ENCODE measurements around the gene AK5.

AK5 gene

DNA sequence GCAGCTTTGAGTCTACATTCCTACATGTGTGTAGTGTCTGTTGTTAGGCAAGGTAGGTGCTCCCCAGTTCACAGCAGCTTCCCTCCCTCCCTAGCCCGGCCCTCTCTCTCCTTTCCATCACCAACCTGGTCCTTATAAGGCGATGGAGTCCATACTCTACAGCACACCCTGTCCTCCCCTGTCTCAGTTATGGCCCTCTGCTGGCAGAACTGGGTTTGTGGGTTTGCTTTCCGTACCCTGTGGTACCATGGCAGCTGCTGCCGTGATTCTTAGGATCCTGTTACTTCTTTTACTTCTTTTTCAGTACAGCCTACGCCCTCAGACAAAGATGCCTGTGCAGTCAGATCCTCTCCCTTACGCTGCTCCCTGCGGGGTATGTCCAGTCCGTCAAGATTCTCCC lies 31.7 kb downstream of the AK5 start:
- Mint-ChIP-seq H3K4me3 (no peak overlapping the region), H3K36me3 (peaks cover 13% of the 10 kb centered on the region)

DNA sequence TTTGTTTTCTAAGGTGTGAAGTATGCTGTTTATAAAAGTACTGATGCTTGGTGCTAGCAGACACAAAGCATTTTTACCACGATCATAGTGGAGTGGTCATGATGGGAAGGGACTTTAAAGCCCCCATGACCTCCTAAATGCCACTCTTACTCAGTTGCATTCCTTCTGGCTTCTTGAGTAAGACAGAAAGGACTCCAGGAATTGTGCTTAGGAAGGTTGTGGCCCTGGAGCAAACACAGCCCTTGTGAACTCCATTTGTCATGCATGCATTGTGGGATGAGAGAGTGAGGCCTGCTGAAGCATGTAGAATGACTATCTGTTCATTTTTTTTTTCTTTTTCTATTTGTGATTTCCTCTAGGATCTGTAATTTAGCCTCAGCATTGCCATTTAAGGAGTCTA lies 34.2 kb downstream of the AK5 start:
- Mint-ChIP-seq H3K9me3 (ENCODE audit: low read depth) (peaks cover 4% of the 10 kb centered on the region), H3K4me1 (ENCODE audit: low read depth) (peaks cover 24% of the 10 kb centered on the region), H3K27me3 (no peaks in the 10 kb centered on the region), H3K4me3 (no peak overlapping the region), H3K36me3 (peaks cover 21% of the 10 kb centered on the region), H3K27ac (no peak overlapping the region)

More for the DNA sequence above, 31.7 kb downstream of the AK5 start:
- no peaks in the 10 kb centered on the region for H3K27me3 Mint-ChIP-seq
- H3K4me1 Mint-ChIP-seq (ENCODE audit: low read depth) = peaks cover 41% of the 10 kb centered on the region
- H3K9me3 Mint-ChIP-seq (ENCODE audit: low read depth) = peaks cover 4% of the 10 kb centered on the region
- peak overlapping the region; percentile 22 for H3K27ac Mint-ChIP-seq

DNA sequence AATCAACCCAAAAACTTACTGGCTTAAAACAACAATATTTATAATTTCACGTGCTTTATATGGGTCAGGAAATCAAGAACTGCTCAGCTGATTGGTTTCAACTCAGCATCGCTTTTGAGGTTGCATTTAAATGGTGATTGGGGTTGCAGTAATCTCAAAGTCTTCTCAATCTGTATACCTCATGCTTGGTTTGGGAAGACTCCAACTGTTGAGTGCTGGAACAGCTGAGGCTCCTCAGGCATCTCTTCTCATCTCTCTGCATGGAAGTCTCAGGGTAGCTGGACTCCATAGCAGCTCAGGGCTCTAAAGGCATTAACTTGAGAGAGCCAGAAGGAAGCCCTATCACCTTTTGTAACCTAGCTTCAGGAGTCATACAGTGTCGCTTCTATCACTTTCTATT lies 35.1 kb downstream of the AK5 start:
- Mint-ChIP-seq H3K4me3 (no peak overlapping the region), H3K9me3 (ENCODE audit: low read depth) (peaks cover 4% of the 10 kb centered on the region), H3K27me3 (no peaks in the 10 kb centered on the region), H3K36me3 (peaks cover 21% of the 10 kb centered on the region), H3K27ac (no peak overlapping the region), H3K4me1 (ENCODE audit: low read depth) (peaks cover 18% of the 10 kb centered on the region)

DNA sequence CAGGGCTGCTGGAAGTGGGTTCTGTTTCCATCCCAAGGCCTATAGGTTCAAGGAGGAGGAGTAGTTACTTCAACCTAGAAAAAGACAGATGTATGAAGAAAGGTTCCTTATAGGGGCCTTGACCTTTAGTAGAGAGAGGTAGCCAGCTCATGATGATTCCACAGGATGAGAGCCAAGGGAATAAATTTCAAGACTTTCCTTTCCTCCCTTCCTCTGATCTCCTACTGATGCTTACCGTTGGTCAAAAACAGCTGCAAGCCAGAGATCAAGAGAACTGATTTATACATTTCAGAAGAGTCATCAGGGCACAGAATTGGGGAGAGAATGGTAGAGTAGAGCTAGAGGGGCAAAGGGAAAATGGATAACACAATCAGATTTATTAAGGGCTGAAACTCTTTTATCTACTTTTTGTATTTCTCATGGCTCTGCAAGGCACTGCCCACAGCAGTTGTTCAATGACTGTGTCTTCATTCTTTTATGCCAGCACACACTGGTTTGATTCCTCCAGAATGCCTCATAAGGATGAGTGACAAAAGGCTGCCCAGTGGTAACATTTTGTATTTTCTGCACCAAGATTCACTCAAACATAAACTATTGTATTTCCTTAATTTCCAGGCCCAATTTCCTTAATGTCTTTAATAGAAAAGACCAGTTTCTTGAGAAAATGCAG lies 37.4 kb downstream of the AK5 start:
- no peak overlapping the region for H3K27ac Mint-ChIP-seq
- H3K27me3 Mint-ChIP-seq = no peaks in the 10 kb centered on the region
- no peak overlapping the region for H3K4me3 Mint-ChIP-seq
- H3K4me1 Mint-ChIP-seq (ENCODE audit: low read depth) = peaks cover 3% of the 10 kb centered on the region
- H3K36me3 Mint-ChIP-seq = peaks cover 18% of the 10 kb centered on the region
- peaks cover 4% of the 10 kb centered on the region for H3K9me3 Mint-ChIP-seq (ENCODE audit: low read depth)

DNA sequence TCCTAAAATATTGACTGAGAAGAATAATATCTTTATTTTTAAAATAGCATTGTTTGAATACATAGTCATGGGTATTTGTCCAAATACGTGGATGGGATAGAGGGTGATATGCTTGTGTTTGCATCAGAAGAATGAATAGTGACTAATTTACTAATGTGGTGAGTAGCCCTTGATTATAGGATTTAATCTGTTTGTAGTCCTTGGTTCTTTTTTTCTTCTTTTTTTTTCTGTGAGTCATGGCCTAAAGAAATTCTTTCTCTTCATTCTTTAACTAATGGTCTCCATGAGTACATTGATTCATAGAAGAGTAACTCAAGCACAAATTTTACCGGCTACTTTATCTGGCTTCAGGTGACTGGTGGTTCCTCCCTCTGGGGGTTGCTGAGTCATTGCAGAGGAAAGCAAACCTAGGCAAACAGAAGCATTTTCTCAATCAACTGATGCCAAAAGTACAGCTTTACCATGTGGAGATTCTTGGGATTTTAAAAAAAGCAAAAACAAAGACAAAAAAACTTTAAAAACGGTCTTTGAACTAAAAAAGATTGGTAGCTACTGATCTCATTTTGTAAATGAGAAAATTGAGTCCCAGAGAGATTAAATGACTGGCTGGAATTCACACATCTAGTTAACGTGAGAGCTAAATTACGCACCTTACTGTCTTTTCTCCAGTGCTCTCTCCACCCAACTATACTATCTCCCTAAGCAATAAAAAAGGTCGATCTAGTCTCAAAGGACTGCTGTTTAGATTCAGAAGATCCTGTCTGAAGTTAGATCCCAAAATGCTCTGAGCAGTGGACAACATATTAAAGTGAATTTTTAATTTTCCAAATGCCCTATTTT lies 40.5 kb downstream of the AK5 start:
- Mint-ChIP-seq H3K9me3 (ENCODE audit: low read depth) (peaks cover 4% of the 10 kb centered on the region), H3K4me1 (ENCODE audit: low read depth) (peaks cover 3% of the 10 kb centered on the region), H3K27me3 (no peaks in the 10 kb centered on the region), H3K4me3 (no peak overlapping the region), H3K36me3 (peaks cover 21% of the 10 kb centered on the region), H3K27ac (peak overlapping the region; percentile 50)

DNA sequence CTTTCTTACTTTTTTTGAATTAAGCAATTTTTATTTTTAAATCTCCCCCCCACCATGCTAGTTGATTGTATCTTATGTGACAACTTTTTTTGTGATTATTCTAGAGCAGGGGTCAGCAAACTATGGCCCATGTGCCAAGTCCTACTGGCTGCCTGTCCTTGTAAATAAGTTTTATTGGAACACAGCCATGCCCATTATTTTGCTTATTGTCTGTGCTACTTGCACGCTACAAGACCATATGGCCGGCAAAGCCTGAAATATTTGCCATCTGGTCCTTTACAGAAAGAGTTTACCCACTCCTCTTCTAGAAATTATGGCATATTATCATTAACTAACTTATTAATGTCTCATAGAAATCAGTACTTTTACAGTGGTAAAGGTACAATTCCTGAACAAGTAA lies 51.7 kb downstream of the AK5 start:
- H3K9me3 Mint-ChIP-seq (ENCODE audit: low read depth) = peaks cover 12% of the 10 kb centered on the region
- H3K4me1 Mint-ChIP-seq (ENCODE audit: low read depth) = peaks cover 17% of the 10 kb centered on the region
- no peaks in the 10 kb centered on the region for H3K27me3 Mint-ChIP-seq
- peaks cover 15% of the 10 kb centered on the region for H3K36me3 Mint-ChIP-seq
- H3K27ac Mint-ChIP-seq = no peak overlapping the region
- H3K4me3 Mint-ChIP-seq = no peak overlapping the region

DNA sequence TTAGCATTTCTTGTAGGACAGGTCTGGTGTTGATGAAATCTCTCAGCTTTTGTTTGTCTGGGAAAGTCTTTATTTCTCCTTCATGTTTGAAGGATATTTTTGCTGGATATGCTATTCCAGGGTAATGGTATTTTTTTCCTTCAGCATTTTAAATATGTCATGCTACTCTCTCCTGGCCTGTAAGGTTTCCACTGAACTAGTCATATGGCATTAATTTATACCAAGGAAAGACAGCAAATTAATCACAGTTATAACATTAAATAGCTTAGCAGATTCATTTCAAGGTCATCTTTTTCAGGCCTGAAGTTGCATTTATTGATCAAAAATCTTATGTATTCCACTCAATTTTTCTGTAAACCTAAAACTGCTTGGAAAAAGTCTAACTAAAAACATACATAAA lies 54.9 kb downstream of the AK5 start:
- Mint-ChIP-seq H3K27ac (no peak overlapping the region), H3K4me1 (ENCODE audit: low read depth) (peaks cover 2% of the 10 kb centered on the region), H3K9me3 (ENCODE audit: low read depth) (peaks cover 12% of the 10 kb centered on the region), H3K4me3 (no peak overlapping the region), H3K27me3 (no peaks in the 10 kb centered on the region), H3K36me3 (peaks cover 28% of the 10 kb centered on the region)

DNA sequence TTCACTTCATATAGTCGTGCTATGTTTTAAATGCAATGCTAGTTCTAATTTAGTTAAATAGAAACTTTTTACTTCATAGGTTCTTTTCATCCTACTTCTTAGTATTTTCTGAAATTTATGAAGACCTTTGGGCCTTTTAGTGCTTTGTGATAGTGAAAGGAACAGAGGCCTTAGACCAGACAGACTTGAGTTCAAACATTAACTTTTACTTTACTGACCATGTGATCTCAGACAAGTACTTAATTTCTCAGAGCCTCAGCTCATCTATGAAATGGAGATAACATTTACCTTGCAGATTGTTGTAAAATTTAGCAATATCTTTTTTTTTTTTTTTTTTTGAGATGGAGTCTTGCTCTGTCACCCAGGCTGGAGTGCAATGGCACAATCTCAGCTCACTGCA lies 57.5 kb downstream of the AK5 start:
- H3K9me3 Mint-ChIP-seq (ENCODE audit: low read depth) = peaks cover 8% of the 10 kb centered on the region
- H3K27ac Mint-ChIP-seq = no peak overlapping the region
- peaks cover 31% of the 10 kb centered on the region for H3K36me3 Mint-ChIP-seq
- no peak overlapping the region for H3K4me3 Mint-ChIP-seq
- peaks cover 7% of the 10 kb centered on the region for H3K4me1 Mint-ChIP-seq (ENCODE audit: low read depth)
- no peaks in the 10 kb centered on the region for H3K27me3 Mint-ChIP-seq

DNA sequence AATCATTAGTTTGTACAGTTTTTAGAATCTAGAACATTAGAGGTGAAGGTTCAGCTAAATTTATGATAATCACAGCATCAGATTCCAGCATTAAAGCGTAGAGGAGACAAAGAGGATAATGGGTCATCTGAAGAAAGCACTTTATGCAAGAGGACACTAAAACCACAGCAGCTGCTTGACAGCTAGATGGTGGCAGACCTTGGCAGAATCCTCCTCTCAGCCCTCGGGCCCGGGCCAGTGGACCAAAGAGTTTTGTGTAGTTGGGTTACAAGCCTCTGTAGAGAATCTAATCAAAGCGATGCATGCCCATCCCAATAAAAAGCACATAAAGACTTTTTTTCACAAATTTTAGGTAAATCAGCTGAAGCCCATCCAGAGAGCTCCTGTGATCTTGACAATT lies 59.4 kb downstream of the AK5 start:
- Mint-ChIP-seq H3K4me1 (ENCODE audit: low read depth) (peaks cover 7% of the 10 kb centered on the region), H3K27me3 (no peaks in the 10 kb centered on the region), H3K9me3 (ENCODE audit: low read depth) (no peaks in the 10 kb centered on the region), H3K36me3 (peaks cover 25% of the 10 kb centered on the region), H3K27ac (no peak overlapping the region), H3K4me3 (no peak overlapping the region)

DNA sequence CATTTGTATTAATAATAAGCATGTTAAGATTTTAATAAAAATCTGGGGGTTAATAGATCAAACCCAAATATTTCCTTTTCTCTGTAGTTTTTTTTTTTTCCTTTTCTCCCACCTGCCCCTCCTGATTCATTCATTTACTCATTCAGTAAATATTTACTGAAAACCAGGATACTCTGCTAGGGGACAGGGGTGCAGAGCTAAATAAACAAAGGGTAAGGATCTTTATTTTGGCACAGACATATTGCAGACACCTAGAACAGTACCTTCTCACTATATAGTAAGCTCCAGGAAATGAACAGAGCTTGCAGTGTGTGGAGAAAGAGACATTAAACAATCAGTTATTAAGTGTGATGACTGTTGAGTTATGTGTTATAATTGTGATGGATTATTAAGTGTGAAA lies 60.9 kb downstream of the AK5 start:
- Mint-ChIP-seq H3K9me3 (ENCODE audit: low read depth) (no peaks in the 10 kb centered on the region), H3K36me3 (peaks cover 23% of the 10 kb centered on the region), H3K27me3 (no peaks in the 10 kb centered on the region), H3K4me3 (no peak overlapping the region), H3K27ac (no peak overlapping the region), H3K4me1 (ENCODE audit: low read depth) (peaks cover 17% of the 10 kb centered on the region)

DNA sequence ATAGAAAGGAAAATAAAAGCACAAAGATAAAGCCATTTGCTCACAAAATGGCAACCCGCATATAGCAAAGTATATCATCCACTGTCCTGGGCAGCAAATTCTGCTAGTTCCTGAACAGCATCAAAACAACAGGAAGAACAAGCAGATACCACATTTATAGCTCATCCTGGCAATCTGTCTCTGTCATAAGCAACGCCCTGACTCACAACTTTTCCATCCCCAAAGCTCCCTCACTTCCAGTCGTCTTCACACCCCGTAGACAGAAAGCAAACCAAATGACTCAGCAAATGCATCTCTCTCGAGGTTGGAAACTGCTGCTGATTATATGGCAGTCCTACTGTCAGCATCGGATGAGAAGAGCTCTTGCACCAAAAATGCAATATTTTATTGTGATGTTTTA lies 65.8 kb downstream of the AK5 start:
- H3K9me3 Mint-ChIP-seq (ENCODE audit: low read depth) = no peaks in the 10 kb centered on the region
- no peaks in the 10 kb centered on the region for H3K27me3 Mint-ChIP-seq
- H3K4me1 Mint-ChIP-seq (ENCODE audit: low read depth) = peaks cover 20% of the 10 kb centered on the region
- no peak overlapping the region for H3K4me3 Mint-ChIP-seq
- H3K27ac Mint-ChIP-seq = peak overlapping the region; percentile 0
- H3K36me3 Mint-ChIP-seq = peaks cover 18% of the 10 kb centered on the region

DNA sequence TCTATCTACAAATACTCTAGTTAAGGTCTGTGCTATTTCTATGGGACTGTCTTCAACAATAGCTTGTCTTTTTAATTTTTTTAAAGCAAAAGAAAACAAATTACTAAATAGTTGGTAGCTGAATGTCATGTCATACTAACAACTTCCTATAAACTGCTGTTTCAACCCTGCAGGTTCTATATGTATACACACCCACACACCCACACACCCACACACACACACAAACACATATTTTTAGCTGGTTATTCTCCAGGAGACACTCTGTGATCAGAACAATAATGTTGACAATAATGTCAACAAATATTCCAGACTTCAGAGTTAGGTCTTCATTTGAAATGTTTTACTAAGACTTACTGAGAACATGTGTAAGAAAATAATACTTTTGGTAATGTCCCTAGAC lies 66.7 kb downstream of the AK5 start:
- Mint-ChIP-seq H3K27me3 (no peaks in the 10 kb centered on the region), H3K9me3 (ENCODE audit: low read depth) (no peaks in the 10 kb centered on the region), H3K27ac (no peak overlapping the region), H3K4me1 (ENCODE audit: low read depth) (peaks cover 20% of the 10 kb centered on the region), H3K36me3 (peaks cover 18% of the 10 kb centered on the region), H3K4me3 (no peak overlapping the region)

DNA sequence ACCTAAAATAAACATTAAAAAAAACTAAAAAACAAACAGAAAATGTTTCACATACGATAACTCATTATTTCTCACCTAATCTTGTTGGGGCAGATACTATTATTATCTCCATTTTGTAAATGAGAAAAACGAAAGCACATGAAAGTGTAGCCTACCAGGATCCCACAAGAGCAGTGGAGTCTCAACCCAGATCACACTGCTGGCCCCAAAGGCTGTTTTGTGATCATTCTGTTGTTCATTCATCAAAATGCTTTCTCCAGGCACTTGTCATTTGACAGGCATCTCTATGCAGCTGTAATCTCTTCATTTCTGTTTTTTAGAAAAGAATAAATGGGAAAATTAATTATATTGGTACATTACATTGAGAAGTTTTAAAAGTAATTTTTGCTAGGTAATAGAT lies 67.5 kb downstream of the AK5 start:
- peaks cover 25% of the 10 kb centered on the region for H3K4me1 Mint-ChIP-seq (ENCODE audit: low read depth)
- no peak overlapping the region for H3K4me3 Mint-ChIP-seq
- peaks cover 19% of the 10 kb centered on the region for H3K36me3 Mint-ChIP-seq
- H3K27ac Mint-ChIP-seq = no peak overlapping the region
- H3K27me3 Mint-ChIP-seq = no peaks in the 10 kb centered on the region
- H3K9me3 Mint-ChIP-seq (ENCODE audit: low read depth) = no peaks in the 10 kb centered on the region

DNA sequence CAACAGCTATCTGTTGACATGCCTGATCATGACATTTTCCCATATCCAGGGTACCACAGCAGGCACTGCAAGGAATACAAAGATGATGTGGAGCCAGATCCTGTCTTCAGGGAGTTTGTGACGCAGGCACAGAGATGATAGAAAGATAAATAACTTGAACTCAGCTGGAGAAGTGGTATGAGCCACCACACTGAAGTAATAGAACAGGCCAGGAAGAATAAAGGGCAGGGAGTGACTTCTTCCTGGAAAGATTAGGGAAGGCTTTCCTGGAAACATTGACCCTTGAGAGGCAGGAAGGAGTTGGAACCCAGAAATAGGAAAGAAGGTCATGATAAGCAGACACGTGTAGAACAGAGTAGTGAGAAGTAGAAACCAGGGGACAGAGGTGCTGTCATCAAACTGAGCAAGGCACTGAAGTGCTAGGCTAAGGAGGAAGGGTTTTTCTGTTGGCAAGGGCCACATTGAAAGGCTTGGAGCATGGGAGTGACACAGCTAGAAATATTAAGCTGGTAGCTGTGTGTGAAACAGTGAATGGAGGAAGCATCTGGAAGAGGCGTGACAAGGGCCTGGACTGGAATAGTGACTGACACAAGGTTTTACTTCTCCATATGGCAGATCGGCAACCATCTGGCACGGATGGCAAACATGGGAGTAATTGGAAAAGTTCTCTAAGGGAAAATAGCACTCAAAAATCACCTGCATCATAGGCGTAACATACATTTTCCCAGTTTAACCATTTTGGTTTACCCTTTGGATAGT lies 68.4 kb downstream of the AK5 start:
- Mint-ChIP-seq H3K27ac (peak overlapping the region; percentile 16), H3K9me3 (ENCODE audit: low read depth) (no peaks in the 10 kb centered on the region), H3K27me3 (no peaks in the 10 kb centered on the region), H3K36me3 (peaks cover 17% of the 10 kb centered on the region), H3K4me3 (no peak overlapping the region), H3K4me1 (ENCODE audit: low read depth) (peaks cover 28% of the 10 kb centered on the region)

DNA sequence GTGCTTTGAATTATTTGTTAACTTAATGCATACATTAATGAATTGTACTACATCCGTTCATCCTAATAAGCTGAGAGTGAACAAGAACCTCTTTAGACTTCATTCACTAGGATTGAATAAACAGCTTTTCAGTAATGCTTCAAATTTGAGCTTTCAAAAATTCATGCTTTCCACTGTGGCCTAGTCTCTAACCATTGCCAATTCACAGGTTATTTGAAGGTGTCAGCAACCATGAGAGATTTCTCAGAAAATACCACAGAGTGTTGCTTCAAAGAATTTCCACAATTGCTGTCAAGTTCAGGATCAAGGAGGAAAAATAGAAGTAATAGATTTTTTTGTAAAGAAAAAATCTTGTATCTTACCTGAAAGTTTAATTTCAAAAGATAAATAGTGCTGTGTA lies 72.7 kb downstream of the AK5 start:
- H3K9me3 Mint-ChIP-seq (ENCODE audit: low read depth) = peaks cover 4% of the 10 kb centered on the region
- peaks cover 16% of the 10 kb centered on the region for H3K36me3 Mint-ChIP-seq
- H3K4me1 Mint-ChIP-seq (ENCODE audit: low read depth) = peaks cover 14% of the 10 kb centered on the region
- H3K27me3 Mint-ChIP-seq = no peaks in the 10 kb centered on the region
- peak overlapping the region; percentile 41 for H3K27ac Mint-ChIP-seq
- no peak overlapping the region for H3K4me3 Mint-ChIP-seq
